GM12878 (cell line): ENCODE measurements around the gene RIMBP2.

Source experiments
- EP300 ChIP-seq, 2 experiments: fragments of 150-350 bp in 1 of 2; IDR thresholded peaks; 2 replicates each; pipeline ENCODE4 v1.6.1; 2011 to 2012; ENCODE audit warnings: low read depth in 2 of 2, low read length in 2 of 2, borderline replicate concordance in 1 of 2, improper control_type of control experiment in 1 of 2, inconsistent platforms in 1 of 2; ENCODE audit not compliant: control insufficient read depth in 1 of 2
- PBX3 ChIP-seq: IDR thresholded peaks from 2 replicates; pipeline ENCODE4 v1.6.1; 2011; ENCODE audit warnings: mild to moderate bottlenecking, low read depth, low read length, moderate library complexity; ENCODE audit not compliant: insufficient replicate concordance
- TF ChIP-seq, protein P1 (sequence below): IDR thresholded peaks from 2 replicates; pipeline ENCODE4 v1.6.1; 2011; ENCODE audit warnings: low read depth, mild to moderate bottlenecking, low read length, moderate library complexity, borderline replicate concordance; ENCODE audit errors: extremely low read depth
- TF ChIP-seq, protein P2 (sequence below): IDR thresholded peaks from 2 replicates; pipeline ENCODE4 v1.6.1; 2012; ENCODE audit warnings: low read depth, low read length, improper control_type of control experiment
- TF ChIP-seq, protein P3 (sequence below): fragments of 450-650 bp; IDR thresholded peaks from 2 replicates; pipeline ENCODE4 v1.6.1; 2017; ENCODE audit warnings: mild to moderate bottlenecking

GRCh38 chr12:130452546-130452945, 263.6 kb downstream of the RIMBP2 start:
- TF ChIP-seq, protein P1, sequence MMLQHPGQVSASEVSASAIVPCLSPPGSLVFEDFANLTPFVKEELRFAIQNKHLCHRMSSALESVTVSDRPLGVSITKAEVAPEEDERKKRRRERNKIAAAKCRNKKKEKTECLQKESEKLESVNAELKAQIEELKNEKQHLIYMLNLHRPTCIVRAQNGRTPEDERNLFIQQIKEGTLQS, result no peak
- TF ChIP-seq PBX3, result no peak
- TF ChIP-seq, protein P2, sequence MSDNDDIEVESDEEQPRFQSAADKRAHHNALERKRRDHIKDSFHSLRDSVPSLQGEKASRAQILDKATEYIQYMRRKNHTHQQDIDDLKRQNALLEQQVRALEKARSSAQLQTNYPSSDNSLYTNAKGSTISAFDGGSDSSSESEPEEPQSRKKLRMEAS, result no peak
- TF ChIP-seq, protein P3, sequence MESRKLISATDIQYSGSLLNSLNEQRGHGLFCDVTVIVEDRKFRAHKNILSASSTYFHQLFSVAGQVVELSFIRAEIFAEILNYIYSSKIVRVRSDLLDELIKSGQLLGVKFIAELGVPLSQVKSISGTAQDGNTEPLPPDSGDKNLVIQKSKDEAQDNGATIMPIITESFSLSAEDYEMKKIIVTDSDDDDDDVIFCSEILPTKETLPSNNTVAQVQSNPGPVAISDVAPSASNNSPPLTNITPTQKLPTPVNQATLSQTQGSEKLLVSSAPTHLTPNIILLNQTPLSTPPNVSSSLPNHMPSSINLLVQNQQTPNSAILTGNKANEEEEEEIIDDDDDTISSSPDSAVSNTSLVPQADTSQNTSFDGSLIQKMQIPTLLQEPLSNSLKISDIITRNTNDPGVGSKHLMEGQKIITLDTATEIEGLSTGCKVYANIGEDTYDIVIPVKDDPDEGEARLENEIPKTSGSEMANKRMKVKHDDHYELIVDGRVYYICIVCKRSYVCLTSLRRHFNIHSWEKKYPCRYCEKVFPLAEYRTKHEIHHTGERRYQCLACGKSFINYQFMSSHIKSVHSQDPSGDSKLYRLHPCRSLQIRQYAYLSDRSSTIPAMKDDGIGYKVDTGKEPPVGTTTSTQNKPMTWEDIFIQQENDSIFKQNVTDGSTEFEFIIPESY, result no peak
- TF ChIP-seq EP300 (IDR thresholded peaks at IDR 0.05; ENCODE audit: borderline replicate concordance in 1 of 2, control insufficient read depth in 1 of 2, low read depth in 2 of 2, low read length in 2 of 2), result no peak
